IPS-15b (cell line): Measurements from ENCODE around the gene SIRPA.

Experiments
- H3K27me3 ChIP-seq: one replicate; pipeline ENCODE4 v1.6.1; 2013; ENCODE audit warnings: low read length; ENCODE audit not compliant: control insufficient read depth, insufficient read depth
- H3K36me3 ChIP-seq: one replicate; pipeline ENCODE4 v1.6.1; 2013; ENCODE audit warnings: low read length; ENCODE audit not compliant: control insufficient read depth, insufficient read depth
- H3K4me1 ChIP-seq: one replicate; pipeline ENCODE4 v1.6.1; 2013; ENCODE audit warnings: mild to moderate bottlenecking, low read length; ENCODE audit not compliant: control insufficient read depth, insufficient read depth
- H3K4me3 ChIP-seq: one replicate; pipeline ENCODE4 v1.5.1; 2013; ENCODE audit warnings: low read depth, low read length
- H3K9ac ChIP-seq: one replicate; pipeline ENCODE4 v1.6.1; 2013; ENCODE audit warnings: low read depth, mild to moderate bottlenecking, low read length
- H3K9me3 ChIP-seq: one replicate; pipeline ENCODE4 v1.6.1; 2013; ENCODE audit warnings: mild to moderate bottlenecking, low read length; ENCODE audit not compliant: control insufficient read depth, insufficient read depth

The SIRPA gene

DNA sequence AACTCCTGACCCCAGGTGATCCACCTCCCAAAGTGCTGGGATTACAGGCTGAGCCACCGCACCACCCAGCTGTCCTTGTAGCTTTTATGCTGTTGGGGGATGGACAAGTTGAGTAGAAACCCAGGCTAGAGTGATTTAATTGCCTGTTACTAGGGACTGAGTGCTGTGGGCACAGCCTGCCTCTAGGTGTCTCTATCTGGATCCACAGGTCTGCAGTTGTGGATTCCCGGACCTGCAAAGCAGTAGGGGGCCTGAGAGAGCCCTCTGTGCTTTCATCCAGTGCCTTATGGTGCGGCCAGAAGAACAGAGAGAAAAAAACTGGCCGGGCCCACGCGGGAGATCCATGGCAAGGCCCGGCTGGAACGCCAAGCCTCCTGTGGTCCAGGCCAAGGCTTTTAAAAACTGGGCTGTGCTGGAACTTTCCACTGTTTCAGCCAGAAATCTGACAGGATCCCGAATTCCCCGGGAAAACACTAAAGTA is 5.2 kb downstream of the SIRPA start:
- Histone ChIP-seq H3K4me3 (no peak overlapping the region), H3K9me3 (no peaks in the 10 kb centered on the region), H3K9ac (no peak overlapping the region), H3K4me1 (peaks cover 4% of the 10 kb centered on the region), H3K36me3 (no peaks in the 10 kb centered on the region), H3K27me3 (peaks cover 15% of the 10 kb centered on the region)

DNA sequence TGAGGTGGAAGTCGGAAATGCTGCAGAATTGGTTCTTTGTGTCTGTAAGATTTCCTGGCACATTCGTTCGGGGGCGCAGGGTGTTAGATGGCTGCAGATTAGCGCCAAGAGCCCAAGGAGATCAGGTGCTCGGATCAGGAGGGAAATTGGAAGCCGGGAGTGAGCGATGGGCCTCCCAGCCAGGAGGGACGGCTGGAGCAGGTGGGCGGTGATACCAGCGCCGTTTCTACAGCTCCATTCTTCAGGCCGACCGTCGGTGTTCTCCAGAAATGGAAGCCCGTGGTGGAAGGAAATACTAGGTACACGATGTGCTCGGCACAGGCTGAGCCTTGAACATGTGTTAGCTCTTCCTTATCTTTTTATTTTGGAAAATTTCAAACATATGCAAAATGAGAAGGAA is 6.5 kb downstream of the SIRPA start:
- Histone ChIP-seq H3K9ac (no peak overlapping the region), H3K36me3 (no peaks in the 10 kb centered on the region), H3K4me3 (no peak overlapping the region), H3K9me3 (no peaks in the 10 kb centered on the region), H3K27me3 (peaks cover 4% of the 10 kb centered on the region), H3K4me1 (peaks cover 2% of the 10 kb centered on the region)

DNA sequence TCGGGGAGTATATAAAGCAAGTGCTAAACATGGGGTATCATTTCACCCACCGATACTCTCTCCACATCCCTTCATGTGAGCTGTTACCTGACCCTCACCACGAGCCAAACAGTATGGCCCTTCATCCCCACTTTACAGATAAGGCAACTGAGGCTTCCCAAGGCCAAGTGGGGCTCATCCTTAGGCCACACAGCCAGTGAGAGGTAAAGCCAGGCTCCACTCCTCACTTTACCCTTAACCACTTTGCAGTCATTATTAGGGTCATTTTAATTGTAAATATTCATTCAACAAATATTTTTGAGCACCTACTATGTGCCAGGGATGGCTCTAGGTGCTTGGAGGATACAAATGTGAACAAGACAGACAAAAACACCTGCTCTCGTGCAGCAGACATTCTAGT is 7.0 kb downstream of the SIRPA start:
- no peak overlapping the region for H3K9ac ChIP-seq
- H3K4me3 ChIP-seq: no peak overlapping the region
- peaks cover 1% of the 10 kb centered on the region for H3K4me1 ChIP-seq
- H3K27me3 ChIP-seq: no peaks in the 10 kb centered on the region
- H3K9me3 ChIP-seq: no peaks in the 10 kb centered on the region
- H3K36me3 ChIP-seq: no peaks in the 10 kb centered on the region

DNA sequence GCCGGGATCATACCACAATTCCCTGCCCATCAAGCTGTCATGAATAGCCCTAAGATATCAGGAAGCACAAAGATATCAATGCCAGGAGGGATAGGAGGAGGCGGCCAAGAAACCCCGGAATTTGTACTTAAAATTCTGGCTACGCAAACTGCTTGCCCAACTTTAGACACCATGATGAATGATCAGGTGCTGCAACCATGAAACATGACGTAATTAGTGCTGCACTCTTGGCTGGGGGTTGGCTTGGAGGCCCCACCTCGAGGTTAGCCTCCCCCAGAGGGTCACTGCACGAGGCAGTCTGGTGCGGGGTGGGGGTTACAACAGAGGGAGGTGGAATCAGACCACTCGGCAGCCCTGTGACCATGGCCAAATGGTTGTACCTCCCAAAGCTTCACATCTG is 8.9 kb downstream of the SIRPA start:
- no peaks in the 10 kb centered on the region for H3K36me3 ChIP-seq
- H3K9ac ChIP-seq: no peak overlapping the region
- no peak overlapping the region for H3K4me3 ChIP-seq
- no peaks in the 10 kb centered on the region for H3K4me1 ChIP-seq
- no peaks in the 10 kb centered on the region for H3K9me3 ChIP-seq
- no peaks in the 10 kb centered on the region for H3K27me3 ChIP-seq

DNA sequence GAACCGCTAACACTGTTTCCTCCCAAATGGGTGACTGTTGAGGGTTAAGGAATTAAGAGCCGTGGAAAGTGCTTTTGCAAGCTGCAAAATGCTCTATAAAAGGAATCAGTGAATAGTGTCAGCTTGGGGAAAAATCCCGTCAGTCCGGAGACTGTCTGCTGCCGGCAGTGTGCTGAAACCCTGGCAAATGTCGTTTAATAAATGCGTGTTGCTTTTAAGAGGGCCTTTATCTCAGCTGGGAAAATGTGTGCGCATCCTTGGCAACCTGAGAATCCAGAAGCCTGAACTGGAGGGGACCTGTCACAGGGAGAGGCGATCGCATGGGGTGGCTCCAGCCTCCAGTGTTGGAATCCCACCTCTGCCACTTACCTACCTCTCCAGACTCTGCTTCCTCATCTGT is 9.8 kb downstream of the SIRPA start:
- H3K27me3 ChIP-seq: no peaks in the 10 kb centered on the region
- H3K4me1 ChIP-seq: no peaks in the 10 kb centered on the region
- no peaks in the 10 kb centered on the region for H3K36me3 ChIP-seq
- no peak overlapping the region for H3K4me3 ChIP-seq
- no peaks in the 10 kb centered on the region for H3K9me3 ChIP-seq
- no peak overlapping the region for H3K9ac ChIP-seq

DNA sequence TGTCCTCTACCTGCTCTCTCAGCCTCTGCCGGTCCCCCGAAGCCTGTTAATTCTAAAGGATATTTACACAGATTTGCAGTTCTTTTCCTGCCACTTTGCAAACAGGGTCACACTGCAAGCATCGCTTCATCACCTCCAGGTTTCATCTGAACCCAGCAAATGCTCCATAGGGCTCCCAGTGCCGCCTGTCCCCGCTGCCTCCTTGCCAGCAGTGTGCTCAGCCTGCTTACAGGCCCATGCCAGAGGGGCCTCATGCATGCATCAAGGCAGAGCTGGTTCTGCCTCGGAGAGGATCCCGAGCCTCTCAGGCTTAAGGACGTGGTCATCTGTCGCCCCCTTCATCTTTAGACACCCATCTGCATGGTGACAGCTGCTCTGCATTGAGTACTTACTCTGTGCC is 10.5 kb downstream of the SIRPA start:
- H3K9me3 ChIP-seq: no peaks in the 10 kb centered on the region
- H3K36me3 ChIP-seq: no peaks in the 10 kb centered on the region
- H3K9ac ChIP-seq: no peak overlapping the region
- H3K4me3 ChIP-seq: no peak overlapping the region
- H3K4me1 ChIP-seq: no peaks in the 10 kb centered on the region
- no peaks in the 10 kb centered on the region for H3K27me3 ChIP-seq

DNA sequence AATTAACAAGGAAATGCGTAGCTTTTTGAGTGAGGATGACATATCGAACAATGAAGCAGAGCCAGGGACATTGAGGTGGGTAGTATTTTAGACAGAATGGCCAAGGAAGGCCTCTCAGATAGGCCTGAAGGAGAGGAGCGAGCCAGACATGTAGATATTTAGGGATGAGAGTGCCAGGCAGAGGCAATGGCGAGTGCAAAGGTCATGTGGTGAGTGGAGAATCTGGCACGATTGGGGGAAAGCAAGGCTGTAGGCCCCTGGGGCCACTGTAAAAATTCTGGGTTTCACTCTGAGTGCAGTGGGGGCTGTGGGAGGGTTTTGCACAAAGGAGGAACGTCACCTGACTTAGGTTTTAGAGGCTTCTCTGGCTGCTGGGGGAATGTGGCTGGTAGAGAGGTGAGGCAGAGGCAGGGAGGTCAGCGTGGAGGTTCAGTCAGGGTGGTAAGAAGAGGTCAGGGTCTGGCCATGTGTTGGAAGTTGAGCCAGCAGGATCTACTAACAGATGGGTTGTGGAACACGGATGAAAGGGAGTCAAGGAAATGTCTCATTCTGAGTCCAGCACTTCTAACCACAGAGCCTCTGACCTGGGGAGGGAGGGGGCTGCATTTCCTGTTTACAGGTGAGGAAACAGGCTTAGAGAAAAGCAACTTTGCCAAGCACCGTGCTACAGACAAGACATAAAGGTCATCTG is 11.3 kb downstream of the SIRPA start:
- no peak overlapping the region for H3K9ac ChIP-seq
- H3K4me1 ChIP-seq: no peaks in the 10 kb centered on the region
- no peaks in the 10 kb centered on the region for H3K27me3 ChIP-seq
- no peaks in the 10 kb centered on the region for H3K9me3 ChIP-seq
- H3K36me3 ChIP-seq: no peaks in the 10 kb centered on the region
- no peak overlapping the region for H3K4me3 ChIP-seq

DNA sequence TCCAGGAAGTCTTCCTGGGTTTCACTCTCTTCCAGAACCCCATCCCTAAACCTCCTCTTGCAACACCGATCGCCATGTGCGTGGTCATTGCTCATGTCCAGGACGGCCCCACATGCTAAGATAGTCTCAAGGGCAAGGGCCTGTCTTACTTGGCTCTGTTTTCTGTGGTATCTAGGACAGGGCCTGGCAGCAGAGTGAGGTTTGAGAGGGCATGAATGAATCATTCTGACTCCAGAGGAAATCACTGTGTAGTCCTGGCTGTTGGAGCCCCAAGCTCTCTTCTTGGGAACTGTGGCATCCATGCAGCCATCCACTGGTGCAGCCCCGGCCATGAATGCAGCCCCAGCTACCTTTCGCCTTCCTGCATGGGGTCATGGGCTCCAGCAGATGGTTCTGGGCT is 12.4 kb downstream of the SIRPA start:
- Histone ChIP-seq H3K27me3 (no peaks in the 10 kb centered on the region), H3K36me3 (no peaks in the 10 kb centered on the region), H3K9me3 (no peaks in the 10 kb centered on the region), H3K9ac (no peak overlapping the region), H3K4me1 (no peaks in the 10 kb centered on the region), H3K4me3 (no peak overlapping the region)

DNA sequence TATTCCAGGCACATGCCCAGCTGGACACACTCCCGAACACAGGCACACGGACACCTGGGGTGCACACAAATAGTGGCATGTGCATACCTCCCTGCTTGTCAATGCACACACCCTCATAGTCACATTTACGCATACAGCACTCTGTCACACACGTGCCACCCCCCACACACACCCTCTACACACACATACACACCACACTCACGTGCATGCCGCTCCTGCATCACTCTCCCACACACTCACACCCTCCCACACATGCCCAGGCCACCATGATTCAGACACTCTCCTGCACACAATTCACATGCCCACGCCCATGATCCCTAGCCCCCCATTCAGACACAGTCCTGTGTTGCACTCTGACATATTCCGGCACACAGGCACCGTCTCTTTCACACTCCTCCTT is 13.0 kb downstream of the SIRPA start:
- Histone ChIP-seq H3K4me1 (no peaks in the 10 kb centered on the region), H3K4me3 (no peak overlapping the region), H3K27me3 (no peaks in the 10 kb centered on the region), H3K9me3 (no peaks in the 10 kb centered on the region), H3K9ac (no peak overlapping the region), H3K36me3 (no peaks in the 10 kb centered on the region)

DNA sequence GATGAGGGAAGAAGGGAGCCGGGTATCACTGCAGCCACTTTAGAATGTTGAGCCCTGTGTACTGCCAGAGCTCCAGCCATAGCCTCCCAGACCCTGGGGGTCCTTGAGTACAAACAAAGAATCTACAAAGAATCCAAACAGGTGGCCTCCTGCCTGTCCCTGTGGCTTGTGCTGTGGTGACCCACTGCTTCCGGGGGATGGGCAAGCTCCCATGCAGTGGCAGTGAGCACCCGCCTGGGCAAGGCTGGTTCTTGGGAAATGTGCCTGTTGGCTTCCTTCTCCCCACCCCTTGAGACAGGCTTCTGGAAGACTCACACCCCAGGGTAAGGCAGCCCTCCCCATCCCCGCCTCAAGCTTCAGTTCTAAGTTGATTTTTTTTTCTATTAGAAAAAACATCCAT is 13.9 kb downstream of the SIRPA start:
- no peaks in the 10 kb centered on the region for H3K36me3 ChIP-seq
- H3K9ac ChIP-seq: no peak overlapping the region
- H3K27me3 ChIP-seq: no peaks in the 10 kb centered on the region
- no peaks in the 10 kb centered on the region for H3K9me3 ChIP-seq
- no peaks in the 10 kb centered on the region for H3K4me1 ChIP-seq
- H3K4me3 ChIP-seq: no peak overlapping the region

DNA sequence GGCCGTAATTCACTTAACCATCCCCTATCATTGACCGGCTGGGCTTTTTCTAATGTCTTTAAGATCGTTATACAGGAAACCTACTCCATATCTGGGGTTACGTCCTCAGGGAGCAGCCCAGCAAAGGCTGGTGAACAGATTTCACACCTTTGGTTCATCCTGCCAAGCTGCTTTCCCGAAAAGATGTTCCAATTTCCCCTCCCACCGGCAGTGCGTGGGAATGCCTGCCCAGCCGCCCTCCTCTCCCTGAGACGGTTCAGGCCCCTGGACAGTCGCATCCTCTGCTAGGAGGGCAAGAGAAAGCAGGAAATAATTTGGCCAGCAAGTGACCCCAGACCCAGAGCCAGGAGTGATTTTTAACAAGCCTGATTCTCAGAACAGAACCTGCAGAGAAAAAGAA is 16.3 kb downstream of the SIRPA start:
- Histone ChIP-seq H3K27me3 (no peaks in the 10 kb centered on the region), H3K4me1 (no peaks in the 10 kb centered on the region), H3K4me3 (no peak overlapping the region), H3K9me3 (no peaks in the 10 kb centered on the region), H3K9ac (no peak overlapping the region), H3K36me3 (no peaks in the 10 kb centered on the region)

DNA sequence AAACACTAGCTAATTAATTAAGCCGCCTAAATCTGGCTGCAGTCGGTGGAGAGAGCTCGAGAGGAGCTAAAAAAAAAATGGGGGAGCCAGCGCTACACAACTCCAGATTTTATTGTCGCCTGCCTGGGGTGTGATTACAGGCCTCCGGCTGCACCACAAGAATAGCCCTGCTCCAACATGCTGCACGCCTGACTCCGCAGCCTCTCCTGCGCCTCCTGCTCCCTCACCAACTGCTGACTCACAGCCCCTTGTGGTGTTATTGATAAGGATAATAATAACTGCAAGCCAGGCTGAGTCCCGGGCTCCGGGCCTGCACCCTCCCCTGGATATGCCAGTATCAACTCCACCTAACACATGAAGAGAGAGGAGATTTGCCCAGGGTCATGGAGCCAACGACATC is 16.8 kb downstream of the SIRPA start:
- H3K9me3 ChIP-seq: no peaks in the 10 kb centered on the region
- no peak overlapping the region for H3K9ac ChIP-seq
- no peaks in the 10 kb centered on the region for H3K36me3 ChIP-seq
- H3K27me3 ChIP-seq: no peaks in the 10 kb centered on the region
- H3K4me3 ChIP-seq: no peak overlapping the region
- H3K4me1 ChIP-seq: no peaks in the 10 kb centered on the region
